ENCODE measurements around the gene BICC1.

Gene BICC1

GRCh38 chr10:58727633-58728032 lies 215.0 kb downstream of the BICC1 start:
- Histone ChIP-seq H3K4me3 (ENCODE audit: low read depth in 1 of 2, low read length in 1 of 2) (no peak overlapping the region), H3K27ac (no peak overlapping the region), H3K4me1 (ENCODE audit: control insufficient read depth in 1 of 2, insufficient read depth in 1 of 2, low read depth in 1 of 2, low read length in 1 of 2) (peaks cover 31 to 35% of the 10 kb centered on the region in 2 experiments), H3K36me3 (no peaks in the 10 kb centered on the region), H3K9me3 (no peaks in the 10 kb centered on the region), H3K27me3 (no peaks in the 10 kb centered on the region)
- no peak for TF ChIP-seq CTCF (IDR thresholded peaks at IDR 0.05)

DNA sequence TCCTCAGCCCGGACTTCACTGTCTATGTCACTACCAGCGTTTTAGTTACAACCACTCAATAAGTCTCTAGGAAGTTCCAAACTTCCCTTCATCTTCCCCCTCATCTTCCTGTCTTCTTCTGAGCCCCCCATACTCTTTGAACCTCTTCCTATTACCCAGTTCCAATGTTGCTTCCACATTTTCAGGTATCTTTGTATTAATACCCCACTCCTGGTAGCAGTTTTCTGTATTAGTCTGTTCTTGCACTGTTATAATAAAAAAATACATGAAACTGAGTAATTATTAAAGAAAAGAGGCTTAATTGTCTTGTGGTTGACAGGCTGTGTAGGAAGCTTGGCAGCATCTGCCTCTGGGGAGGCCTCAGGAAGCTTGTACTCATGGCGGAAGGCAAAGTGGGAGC lies 218.6 kb downstream of the BICC1 start:
- no peak for TF ChIP-seq CTCF (IDR thresholded peaks at IDR 0.05)
- Histone ChIP-seq H3K27me3 (no peaks in the 10 kb centered on the region), H3K4me1 (ENCODE audit: control insufficient read depth in 1 of 2, insufficient read depth in 1 of 2, low read depth in 1 of 2, low read length in 1 of 2) (peaks cover 14 to 15% of the 10 kb centered on the region in 2 experiments)

GRCh38 chr10:58733436-58733835 lies 220.8 kb downstream of the BICC1 start:
- TF ChIP-seq CTCF (IDR thresholded peaks at IDR 0.05): no peak
- Histone ChIP-seq H3K27ac (no peak overlapping the region), H3K36me3 (no peaks in the 10 kb centered on the region), H3K27me3 (no peaks in the 10 kb centered on the region), H3K4me3 (ENCODE audit: low read depth in 1 of 2, low read length in 1 of 2) (no peak overlapping the region), H3K4me1 (ENCODE audit: control insufficient read depth in 1 of 2, insufficient read depth in 1 of 2, low read depth in 1 of 2, low read length in 1 of 2) (peaks cover 9% of the 10 kb centered on the region in 2 experiments), H3K9me3 (no peaks in the 10 kb centered on the region)

More for the DNA sequence above, 218.6 kb downstream of the BICC1 start:
- Histone ChIP-seq H3K36me3 (no peaks in the 10 kb centered on the region), H3K4me3 (ENCODE audit: low read depth in 1 of 2, low read length in 1 of 2) (no peak overlapping the region), H3K27ac (no peak overlapping the region), H3K9me3 (no peaks in the 10 kb centered on the region)

DNA sequence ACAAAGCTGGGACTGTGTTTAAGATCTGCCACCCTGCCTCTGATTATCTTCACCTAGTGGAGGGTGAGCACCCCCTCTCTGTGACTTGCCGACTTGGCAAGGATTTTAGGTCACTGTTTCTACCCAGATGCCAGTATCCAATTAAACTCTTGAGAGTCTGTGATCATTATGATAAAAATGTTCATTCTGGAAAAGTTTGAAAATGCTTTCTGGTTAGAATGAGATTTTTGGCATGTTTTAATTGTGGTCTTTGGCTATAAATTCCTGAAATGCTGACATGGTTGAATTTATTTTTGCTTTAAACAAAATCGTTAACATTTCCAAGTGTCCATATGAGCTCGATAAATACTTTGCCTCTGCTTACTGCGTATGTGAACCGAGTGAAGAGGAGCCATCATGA lies 221.4 kb downstream of the BICC1 start:
- Histone ChIP-seq H3K9me3 (no peaks in the 10 kb centered on the region), H3K27ac (no peak overlapping the region), H3K36me3 (no peaks in the 10 kb centered on the region), H3K4me1 (ENCODE audit: control insufficient read depth in 1 of 2, insufficient read depth in 1 of 2, low read depth in 1 of 2, low read length in 1 of 2) (peaks cover 9% of the 10 kb centered on the region in 2 experiments), H3K27me3 (no peaks in the 10 kb centered on the region), H3K4me3 (ENCODE audit: low read depth in 1 of 2, low read length in 1 of 2) (no peak overlapping the region)
- TF ChIP-seq CTCF (IDR thresholded peaks at IDR 0.05): no peak

GRCh38 chr10:58734664-58735063 lies 222.0 kb downstream of the BICC1 start:
- H3K36me3 ChIP-seq: no peaks in the 10 kb centered on the region
- no peak for TF ChIP-seq CTCF (IDR thresholded peaks at IDR 0.05)
- H3K4me1 ChIP-seq (ENCODE audit: control insufficient read depth in 1 of 2, insufficient read depth in 1 of 2, low read depth in 1 of 2, low read length in 1 of 2): peaks cover 9% of the 10 kb centered on the region in 2 experiments
- no peak overlapping the region for H3K4me3 ChIP-seq (ENCODE audit: low read depth in 1 of 2, low read length in 1 of 2)
- H3K27me3 ChIP-seq: no peaks in the 10 kb centered on the region
- no peaks in the 10 kb centered on the region for H3K9me3 ChIP-seq
- H3K27ac ChIP-seq: no peak overlapping the region

- H3K9me3 ChIP-seq: no peaks in the 10 kb centered on the region
- H3K4me3 ChIP-seq (ENCODE audit: low read depth in 1 of 2, low read length in 1 of 2): no peak overlapping the region
- H3K27me3 ChIP-seq: no peaks in the 10 kb centered on the region
- no peak overlapping the region for H3K27ac ChIP-seq
- H3K4me1 ChIP-seq (ENCODE audit: control insufficient read depth in 1 of 2, insufficient read depth in 1 of 2, low read depth in 1 of 2, low read length in 1 of 2): peaks cover 9% of the 10 kb centered on the region in 2 experiments
- no peak for TF ChIP-seq CTCF (IDR thresholded peaks at IDR 0.05)
- no peaks in the 10 kb centered on the region for H3K36me3 ChIP-seq
Observed at GRCh38 chr10:58735087-58735486, 222.4 kb downstream of the BICC1 start.

Measured in neutrophil (primary cell).